Left lung (tissue), 10 donors: Measurements from ENCODE around the gene PCDHGA7. TPM values are rescaled to one million over a fixed set of nuclear protein-coding genes. Genes with fewer than 3 reads are reported as not detected.
"Not testable (repeated sequence)": the region's sequence is repeated elsewhere in the genome, so short reads cannot be mapped to it uniquely, and the experiment has no call there.

Source experiments
- ATAC-seq: fragments of 200-7000 bp; cut with Tn5 transposase; one replicate; pipeline ENCODE4 v1.9.1; 2020; ENCODE audit warnings: moderate library complexity
- DNase-seq, 4 donors: peaks; one replicate each; pipeline ENCODE4 v3.0.0-alpha.2; 2013 to 2020
- H3K27ac ChIP-seq, 2 donors: fragments of 200-600 bp; sonication (generic) in 1 of 2; one replicate each; pipeline versions ENCODE4 v1.5.0 to v1.8.0; 2020 to 2021
- H3K27me3 ChIP-seq, 2 donors: fragments of 200-600 bp; sonication (generic) in 1 of 2; one replicate each; pipeline versions ENCODE4 v1.5.0 to v1.8.0; 2020 to 2021
- H3K36me3 ChIP-seq, 2 donors: fragments of 200-600 bp; sonication (generic) in 1 of 2; one replicate each; pipeline versions ENCODE4 v1.5.0 to v1.8.0; 2020 to 2021
- H3K4me1 ChIP-seq, 2 donors: fragments of 200-600 bp; one replicate each; pipeline ENCODE4 v1.8.0; 2021
- H3K4me3 ChIP-seq, 2 donors: fragments of 200-600 bp; sonication (generic) in 1 of 2; one replicate each; pipeline versions ENCODE4 v1.5.0 to v1.8.0; 2020 to 2021; ENCODE audit warnings: mild to moderate bottlenecking in 1 of 2
- H3K9me3 ChIP-seq, 2 donors: fragments of 200-600 bp; sonication (generic) in 1 of 2; one replicate each; pipeline versions ENCODE4 v1.5.0 to v1.8.0; 2020 to 2021
- intact Hi-C, 2 donors: fragments of 100-400 bp; cut with DNase I; formaldehyde crosslinking; loops; one replicate each; pipeline versions ENCODE4 v1.11.2 to v1.14.2; 2022
- polyA plus RNA-seq, 6 donors: library from polyadenylated mRNA; unstranded; fragments of 120-200 nt; gene quantifications; one replicate each; pipeline ENCODE4 v1.2.1, GENCODE V29; 2013; ENCODE audit not compliant: insufficient read length in 6 of 6
- total RNA-seq, 2 donors: library from RNA; stranded (reverse); fragmentation: NEBNext Ultra II Directional; extraction: Animal tissue kit (Norgen Biotek cat#: 25700); gene quantifications; one replicate each; pipeline ENCODE4 v1.2.1, GENCODE V29; 2021
- TF ChIP-seq, protein P1 (sequence below), 2 donors: fragments of 200-600 bp; sonication (generic) in 1 of 2; IDR thresholded peaks; one replicate each; pipeline versions ENCODE4 v1.5.0 to v1.8.0; 2021; ENCODE audit warnings: antibody characterized with exemption in 2 of 2
- donor health status: DM: no; HTN: yes; CAD: no.
- donor health status: DM: no; HTN: no; CAD: no.

PCDHGA7 gene
- total and polyA plus RNA-seq, 8 donors, result 1.7 to 2.2 (median 2.0) TPM

DNA sequence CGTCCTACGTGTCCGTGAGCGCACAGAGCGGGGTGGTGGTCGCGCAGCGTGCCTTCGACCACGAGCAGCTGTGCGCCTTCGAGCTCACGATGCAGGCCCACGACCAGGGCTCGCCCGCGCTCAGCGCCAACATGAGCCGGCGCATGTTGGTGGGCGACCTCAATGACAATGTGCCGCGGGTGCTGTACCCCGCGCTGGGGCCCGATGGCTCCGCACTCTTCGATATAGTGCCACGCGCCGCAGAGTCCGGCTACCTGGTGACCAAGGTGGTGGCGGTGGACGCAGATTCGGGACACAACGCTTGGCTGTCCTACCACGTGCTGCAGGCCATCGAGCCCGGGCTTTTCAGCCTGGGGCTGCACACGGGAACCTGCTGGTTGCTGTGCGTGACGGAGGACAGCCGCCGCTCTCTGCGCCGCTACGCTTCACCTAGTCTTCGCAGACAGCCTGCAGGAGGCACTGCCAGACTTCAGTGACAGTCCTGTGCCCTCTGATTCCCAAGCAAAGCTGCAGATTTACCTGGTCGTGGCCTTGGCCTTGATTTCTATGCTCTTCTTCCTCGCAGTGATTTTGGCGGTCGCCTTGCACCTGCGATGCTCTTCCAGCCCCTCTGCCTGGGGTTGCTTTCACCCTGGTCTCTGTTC is 45.4 kb downstream of the PCDHGA7 start:
- Histone ChIP-seq H3K9me3 (peaks cover 0 to 90% of the 10 kb centered on the region in 2 donors), H3K4me3 (no peak overlapping the region), H3K27me3 (peaks cover 35 to 97% of the 10 kb centered on the region in 2 donors), H3K4me1 (peaks cover 0 to 4% of the 10 kb centered on the region in 2 donors), H3K36me3 (no peaks in the 10 kb centered on the region), H3K27ac (no peak overlapping the region)
- TF ChIP-seq, protein P1, sequence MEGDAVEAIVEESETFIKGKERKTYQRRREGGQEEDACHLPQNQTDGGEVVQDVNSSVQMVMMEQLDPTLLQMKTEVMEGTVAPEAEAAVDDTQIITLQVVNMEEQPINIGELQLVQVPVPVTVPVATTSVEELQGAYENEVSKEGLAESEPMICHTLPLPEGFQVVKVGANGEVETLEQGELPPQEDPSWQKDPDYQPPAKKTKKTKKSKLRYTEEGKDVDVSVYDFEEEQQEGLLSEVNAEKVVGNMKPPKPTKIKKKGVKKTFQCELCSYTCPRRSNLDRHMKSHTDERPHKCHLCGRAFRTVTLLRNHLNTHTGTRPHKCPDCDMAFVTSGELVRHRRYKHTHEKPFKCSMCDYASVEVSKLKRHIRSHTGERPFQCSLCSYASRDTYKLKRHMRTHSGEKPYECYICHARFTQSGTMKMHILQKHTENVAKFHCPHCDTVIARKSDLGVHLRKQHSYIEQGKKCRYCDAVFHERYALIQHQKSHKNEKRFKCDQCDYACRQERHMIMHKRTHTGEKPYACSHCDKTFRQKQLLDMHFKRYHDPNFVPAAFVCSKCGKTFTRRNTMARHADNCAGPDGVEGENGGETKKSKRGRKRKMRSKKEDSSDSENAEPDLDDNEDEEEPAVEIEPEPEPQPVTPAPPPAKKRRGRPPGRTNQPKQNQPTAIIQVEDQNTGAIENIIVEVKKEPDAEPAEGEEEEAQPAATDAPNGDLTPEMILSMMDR (IDR thresholded peaks at IDR 0.05), result no peak
- DNase-seq (peak in 1 of 4 donors; percentile 70), ATAC-seq (no peak)
- intact Hi-C loops, result no loop called here

DNA sequence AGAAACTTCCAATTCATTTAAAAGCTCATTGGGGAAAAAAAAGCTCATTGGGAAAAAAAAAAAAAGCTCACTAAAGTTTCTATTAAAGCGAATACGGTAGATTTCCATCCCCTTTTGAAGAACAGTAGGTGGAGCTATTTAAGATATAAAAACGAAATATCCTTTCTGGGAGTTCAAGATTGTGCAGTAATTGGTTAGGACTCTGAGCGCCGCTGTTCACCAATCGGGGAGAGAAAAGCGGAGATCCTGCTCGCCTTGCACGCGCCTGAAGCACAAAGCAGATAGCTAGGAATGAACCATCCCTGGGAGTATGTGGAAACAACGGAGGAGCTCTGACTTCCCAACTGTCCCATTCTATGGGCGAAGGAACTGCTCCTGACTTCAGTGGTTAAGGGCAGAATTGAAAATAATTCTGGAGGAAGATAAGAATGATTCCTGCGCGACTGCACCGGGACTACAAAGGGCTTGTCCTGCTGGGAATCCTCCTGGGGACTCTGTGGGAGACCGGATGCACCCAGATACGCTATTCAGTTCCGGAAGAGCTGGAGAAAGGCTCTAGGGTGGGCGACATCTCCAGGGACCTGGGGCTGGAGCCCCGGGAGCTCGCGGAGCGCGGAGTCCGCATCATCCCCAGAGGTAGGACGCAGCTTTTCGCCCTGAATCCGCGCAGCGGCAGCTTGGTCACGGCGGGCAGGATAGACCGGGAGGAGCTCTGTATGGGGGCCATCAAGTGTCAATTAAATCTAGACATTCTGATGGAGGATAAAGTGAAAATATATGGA is 48.0 kb downstream of the PCDHGA7 start, which contains the start of gene PCDHGA12:
PCDHGA12 (plus strand) TSS at position 176 of the 782 bp plus-strand sequence; CDS start at position 429, 253 bp downstream.
- peak; percentile 75 for ATAC-seq
- peak in 1 of 4 donors; percentile 25 for DNase-seq
- H3K36me3 ChIP-seq, result no peaks in the 10 kb centered on the region
- peak within 1 kb of the TSS in 1 of 2 donors; percentile 14 for H3K4me3 ChIP-seq
- no peak within 1 kb of the TSS for H3K27ac ChIP-seq
- peaks cover 0 to 89% of the 10 kb centered on the region in 2 donors for H3K9me3 ChIP-seq
- H3K27me3 ChIP-seq, result peaks cover 31 to 86% of the 10 kb centered on the region in 2 donors
- intact Hi-C loops, result loop anchor here in 1 of 2 donors (5.0 kb wide), 1 partner anchor 38 kb away; the partner anchor contains the start of gene PCDHGA8
- TF ChIP-seq, protein P1 (IDR thresholded peaks at IDR 0.05), result peak in 1 of 2 donors; percentile 21
- peaks cover 0 to 4% of the 10 kb centered on the region in 2 donors for H3K4me1 ChIP-seq

DNA sequence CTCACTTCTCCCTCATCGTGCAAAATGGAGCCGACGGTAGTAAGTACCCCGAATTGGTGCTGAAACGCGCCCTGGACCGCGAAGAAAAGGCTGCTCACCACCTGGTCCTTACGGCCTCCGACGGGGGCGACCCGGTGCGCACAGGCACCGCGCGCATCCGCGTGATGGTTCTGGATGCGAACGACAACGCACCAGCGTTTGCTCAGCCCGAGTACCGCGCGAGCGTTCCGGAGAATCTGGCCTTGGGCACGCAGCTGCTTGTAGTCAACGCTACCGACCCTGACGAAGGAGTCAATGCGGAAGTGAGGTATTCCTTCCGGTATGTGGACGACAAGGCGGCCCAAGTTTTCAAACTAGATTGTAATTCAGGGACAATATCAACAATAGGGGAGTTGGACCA is 48.7 kb downstream of the PCDHGA7 start:
- intact Hi-C loops, result loop anchor here in 1 of 2 donors (5.0 kb wide), 1 partner anchor 39 kb away; the partner anchor contains the start of gene PCDHGA8
- Histone ChIP-seq H3K4me1 (peaks cover 0 to 4% of the 10 kb centered on the region in 2 donors), H3K4me3 (peak overlapping the region in 1 of 2 donors; percentile 14), H3K27me3 (peaks cover 26 to 78% of the 10 kb centered on the region in 2 donors), H3K36me3 (no peaks in the 10 kb centered on the region), H3K27ac (no peak overlapping the region), H3K9me3 (peaks cover 0 to 88% of the 10 kb centered on the region in 2 donors)
- TF ChIP-seq, protein P1 (IDR thresholded peaks at IDR 0.05), result no peak
- DNase-seq, result no peak
- no peak for ATAC-seq

DNA sequence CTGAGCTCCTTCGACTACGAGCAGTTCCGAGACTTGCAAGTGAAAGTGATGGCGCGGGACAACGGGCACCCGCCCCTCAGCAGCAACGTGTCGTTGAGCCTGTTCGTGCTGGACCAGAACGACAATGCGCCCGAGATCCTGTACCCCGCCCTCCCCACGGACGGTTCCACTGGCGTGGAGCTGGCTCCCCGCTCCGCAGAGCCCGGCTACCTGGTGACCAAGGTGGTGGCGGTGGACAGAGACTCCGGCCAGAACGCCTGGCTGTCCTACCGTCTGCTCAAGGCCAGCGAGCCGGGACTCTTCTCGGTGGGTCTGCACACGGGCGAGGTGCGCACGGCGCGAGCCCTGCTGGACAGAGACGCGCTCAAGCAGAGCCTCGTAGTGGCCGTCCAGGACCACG is 49.8 kb downstream of the PCDHGA7 start:
- not testable (repeated sequence) for H3K36me3 ChIP-seq, H3K27ac ChIP-seq, H3K4me1 ChIP-seq, ATAC-seq, DNase-seq, H3K4me3 ChIP-seq
- intact Hi-C loops, result loop anchor here in 1 of 2 donors (5.0 kb wide), 1 partner anchor 40 kb away; the partner anchor contains the start of gene PCDHGA8
- H3K27me3 ChIP-seq, result peaks cover 21 to 68% of the 10 kb centered on the region in 2 donors
- H3K9me3 ChIP-seq, result peaks cover 0 to 84% of the 10 kb centered on the region in 2 donors

DNA sequence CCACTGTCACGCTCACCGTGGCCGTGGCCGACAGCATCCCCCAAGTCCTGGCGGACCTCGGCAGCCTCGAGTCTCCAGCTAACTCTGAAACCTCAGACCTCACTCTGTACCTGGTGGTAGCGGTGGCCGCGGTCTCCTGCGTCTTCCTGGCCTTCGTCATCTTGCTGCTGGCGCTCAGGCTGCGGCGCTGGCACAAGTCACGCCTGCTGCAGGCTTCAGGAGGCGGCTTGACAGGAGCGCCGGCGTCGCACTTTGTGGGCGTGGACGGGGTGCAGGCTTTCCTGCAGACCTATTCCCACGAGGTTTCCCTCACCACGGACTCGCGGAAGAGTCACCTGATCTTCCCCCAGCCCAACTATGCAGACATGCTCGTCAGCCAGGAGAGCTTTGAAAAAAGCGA is 50.2 kb downstream of the PCDHGA7 start:
- not testable (repeated sequence) for DNase-seq, H3K27ac ChIP-seq, ATAC-seq, H3K36me3 ChIP-seq, H3K4me1 ChIP-seq, H3K4me3 ChIP-seq
- H3K9me3 ChIP-seq, result peaks cover 0 to 83% of the 10 kb centered on the region in 2 donors
- H3K27me3 ChIP-seq, result peaks cover 19 to 64% of the 10 kb centered on the region in 2 donors
- intact Hi-C loops, result loop anchor here in 1 of 2 donors (5.0 kb wide), 1 partner anchor 40 kb away; the partner anchor contains the start of gene PCDHGA8
